GM19372 (cell line): Measurements from ENCODE around the gene IFNAR2.
"Not testable (repeated sequence)": the region's sequence is repeated elsewhere in the genome, so short reads cannot be mapped to it uniquely, and the experiment has no call there.

Experiments
- ATAC-seq: cut with Tn5 transposase; IDR thresholded peaks from one replicate; pipeline ENCODE4 v1.9.1; 2021; ENCODE audit warnings: mild to moderate bottlenecking, low read depth, moderate library complexity; ENCODE audit not compliant: unreplicated experiment

Gene IFNAR2

GRCh38 chr21:33240404-33240803, 10.7 kb downstream of the IFNAR2 start:
- no peak for ATAC-seq

- ATAC-seq = no peak
These were observed 12.1 kb downstream of the IFNAR2 start for GRCh38 chr21:33241846-33242245.

GRCh38 chr21:33242846-33243245, 13.1 kb downstream of the IFNAR2 start:
- not testable (repeated sequence) for ATAC-seq

GRCh38 chr21:33244082-33244778, 14.5 kb downstream of the IFNAR2 start:
- ATAC-seq = no peak

- no peak for ATAC-seq
These were observed 15.0 kb downstream of the IFNAR2 start for GRCh38 chr21:33244779-33245105.

- no peak for ATAC-seq
These were observed 15.7 kb downstream of the IFNAR2 start for GRCh38 chr21:33245289-33245918.

- ATAC-seq = no peak
These were observed 16.8 kb downstream of the IFNAR2 start for GRCh38 chr21:33246506-33246905.

- no peak for ATAC-seq
These were observed 17.2 kb downstream of the IFNAR2 start for GRCh38 chr21:33246963-33247362.

GRCh38 chr21:33247599-33247998, 17.9 kb downstream of the IFNAR2 start:
- ATAC-seq = no peak

GRCh38 chr21:33249331-33250002, 19.7 kb downstream of the IFNAR2 start:
- ATAC-seq = no peak

- ATAC-seq = no peak
These were observed 21.4 kb downstream of the IFNAR2 start for GRCh38 chr21:33251119-33251518.

GRCh38 chr21:33253382-33253781, 23.6 kb downstream of the IFNAR2 start:
- ATAC-seq = not testable (repeated sequence)

- no peak for ATAC-seq
These were observed 25.0 kb downstream of the IFNAR2 start for GRCh38 chr21:33254766-33255165.

- no peak for ATAC-seq
These were observed 25.7 kb downstream of the IFNAR2 start for GRCh38 chr21:33255404-33255803.

- ATAC-seq = no peak
These were observed 26.3 kb downstream of the IFNAR2 start for GRCh38 chr21:33256019-33256418.

- ATAC-seq = no peak
These were observed 27.5 kb downstream of the IFNAR2 start for GRCh38 chr21:33257094-33257803.

- ATAC-seq = no peak
These were observed 28.7 kb downstream of the IFNAR2 start for GRCh38 chr21:33258475-33258874.

GRCh38 chr21:33259428-33259827, 29.7 kb downstream of the IFNAR2 start:
- no peak for ATAC-seq

GRCh38 chr21:33259995-33260394, 30.3 kb downstream of the IFNAR2 start:
- no peak for ATAC-seq

- no peak for ATAC-seq
These were observed 31.9 kb downstream of the IFNAR2 start for GRCh38 chr21:33261635-33262034.

- ATAC-seq = no peak
These were observed 33.2 kb downstream of the IFNAR2 start for GRCh38 chr21:33262921-33263320.
